GM21723 (cell line): Measurements from ENCODE around the gene GAB2.
"Not testable (repeated sequence)": the region's sequence is repeated elsewhere in the genome, so short reads cannot be mapped to it uniquely, and the experiment has no call there.

Experiments used
- ATAC-seq: cut with Tn5 transposase; IDR thresholded peaks from one replicate; pipeline ENCODE4 v1.9.1; 2021; ENCODE audit warnings: mild to moderate bottlenecking, moderate library complexity; ENCODE audit not compliant: unreplicated experiment

GAB2 gene

DNA sequence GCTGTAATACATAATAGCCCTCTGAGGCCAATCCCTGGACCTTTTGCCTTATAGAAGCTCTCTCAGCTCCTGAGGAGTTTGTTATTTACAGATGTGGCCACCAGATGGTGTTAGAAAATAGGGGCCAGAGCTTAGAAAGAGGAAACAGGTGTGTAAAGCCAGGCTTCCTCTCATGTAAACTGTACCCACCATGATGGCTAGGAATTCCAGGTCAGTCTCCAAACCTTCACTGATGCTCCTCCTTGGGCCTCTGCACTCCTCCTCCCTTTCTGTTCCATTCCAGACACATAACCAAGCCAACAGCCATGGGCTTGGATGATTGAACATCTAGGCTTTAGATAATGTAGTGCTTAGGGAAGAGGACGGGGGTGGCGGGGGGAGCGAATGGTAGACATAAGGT lies 189.2 kb downstream of the GAB2 start:
- peak; percentile 54 for ATAC-seq

DNA sequence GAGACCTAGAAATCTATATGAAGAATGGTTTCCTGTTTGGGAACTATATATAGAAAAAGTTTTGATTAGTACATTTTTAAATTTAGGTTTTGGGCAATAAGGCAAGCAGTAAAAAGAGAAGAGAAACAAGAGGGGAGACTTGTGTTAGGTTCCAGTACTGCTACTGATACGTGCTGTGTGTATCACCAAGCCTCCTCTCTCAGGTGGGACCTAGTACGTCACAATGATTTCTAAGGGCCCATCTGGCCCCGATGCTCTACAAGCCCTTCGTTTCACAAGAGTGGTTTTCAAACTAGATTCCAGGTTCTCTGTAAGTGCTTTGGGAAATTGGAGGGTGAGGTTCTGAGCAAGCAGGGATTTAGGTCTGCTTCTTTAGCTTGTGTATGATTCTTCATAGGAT lies 189.7 kb downstream of the GAB2 start:
- peak; percentile 64 for ATAC-seq

DNA sequence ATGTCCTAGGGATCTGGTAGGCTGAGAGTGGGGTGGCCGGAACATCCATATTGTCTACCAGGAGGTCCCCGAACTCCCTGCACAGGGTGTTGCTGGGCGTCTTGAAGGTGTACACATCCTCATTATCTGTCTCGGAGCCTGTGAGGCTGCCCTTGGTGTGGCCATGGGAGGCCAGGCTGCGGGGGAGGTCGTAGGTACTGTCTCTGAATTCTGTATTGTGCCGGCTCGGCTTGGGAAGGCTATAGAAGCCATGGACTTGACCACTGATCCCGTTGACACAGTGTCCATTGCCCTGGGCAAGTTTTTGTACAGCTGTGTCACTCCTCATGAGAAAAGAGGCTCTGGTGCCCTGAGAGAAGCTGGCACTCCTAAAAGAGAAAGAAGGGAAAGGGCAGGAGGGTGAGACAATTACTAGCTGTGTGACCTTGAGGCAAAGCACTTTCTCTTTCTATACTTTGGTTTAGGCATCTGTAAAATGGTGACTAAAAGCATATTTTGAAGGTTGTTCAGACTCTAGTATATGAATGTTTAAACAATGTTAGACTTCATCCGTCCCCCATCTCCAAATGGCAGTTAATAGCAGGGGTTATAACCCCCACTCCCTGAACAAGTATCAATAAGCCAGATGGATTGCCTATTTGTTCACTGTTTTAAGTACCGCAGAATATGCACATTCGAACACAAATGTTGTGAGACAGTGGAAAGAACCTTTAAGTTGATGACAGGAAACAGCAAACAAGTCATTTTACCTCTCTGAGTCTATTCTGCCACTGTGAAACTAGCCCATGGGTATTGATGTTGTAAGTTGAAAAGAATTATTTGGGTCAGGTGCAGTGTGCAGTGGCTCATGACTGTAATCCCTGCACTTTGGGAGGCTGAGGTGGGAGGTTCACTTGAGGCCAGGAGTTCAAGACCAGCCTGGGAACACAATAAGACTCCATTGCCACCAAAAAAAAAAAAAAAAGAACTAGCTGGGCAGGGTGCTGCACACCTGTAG lies 190.6 kb downstream of the GAB2 start:
- no peak for ATAC-seq

DNA sequence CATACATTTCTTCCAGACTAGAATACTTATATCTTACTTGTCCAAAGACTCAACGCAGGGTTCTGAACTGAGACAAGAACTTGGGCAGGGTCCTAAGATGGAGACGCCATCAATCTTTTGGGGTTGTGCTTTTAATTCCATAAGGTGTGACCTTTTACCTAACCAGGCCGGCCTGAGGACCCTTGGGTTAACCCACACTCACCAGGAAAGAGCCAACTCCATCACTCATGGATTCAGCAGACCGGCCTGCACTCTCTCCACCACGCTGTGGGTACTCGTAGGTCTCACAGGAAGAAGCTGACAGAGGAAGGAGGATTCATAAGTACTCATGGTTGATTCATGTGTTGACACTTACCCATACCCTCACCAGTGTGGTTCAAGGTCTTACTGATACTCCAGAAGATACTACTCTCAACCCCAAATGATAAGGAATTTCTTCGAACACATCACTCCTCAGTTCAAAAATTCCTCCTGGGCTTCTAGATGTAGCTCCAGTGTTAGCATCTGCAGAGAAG lies 192.7 kb downstream of the GAB2 start:
- ATAC-seq, result no peak

DNA sequence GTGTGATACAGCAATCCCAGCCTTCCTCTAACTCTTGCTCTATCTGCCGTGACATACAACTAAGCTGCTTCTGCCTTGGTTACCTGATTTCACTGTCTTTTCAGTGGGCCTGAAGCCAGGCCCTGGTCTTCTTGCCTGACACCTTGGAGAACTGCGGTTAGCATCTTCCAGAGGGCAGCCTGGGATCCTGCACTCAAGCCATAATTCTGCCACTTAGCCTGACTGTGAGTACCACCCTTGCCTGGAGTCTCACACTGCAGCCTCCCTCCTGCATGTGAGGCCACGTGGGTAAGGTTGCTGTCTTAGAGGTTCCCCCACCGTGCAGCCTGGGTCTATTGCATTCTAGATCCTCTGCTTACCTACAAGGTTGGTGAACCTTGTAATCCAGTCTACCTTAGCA lies 193.1 kb downstream of the GAB2 start:
- no peak for ATAC-seq

DNA sequence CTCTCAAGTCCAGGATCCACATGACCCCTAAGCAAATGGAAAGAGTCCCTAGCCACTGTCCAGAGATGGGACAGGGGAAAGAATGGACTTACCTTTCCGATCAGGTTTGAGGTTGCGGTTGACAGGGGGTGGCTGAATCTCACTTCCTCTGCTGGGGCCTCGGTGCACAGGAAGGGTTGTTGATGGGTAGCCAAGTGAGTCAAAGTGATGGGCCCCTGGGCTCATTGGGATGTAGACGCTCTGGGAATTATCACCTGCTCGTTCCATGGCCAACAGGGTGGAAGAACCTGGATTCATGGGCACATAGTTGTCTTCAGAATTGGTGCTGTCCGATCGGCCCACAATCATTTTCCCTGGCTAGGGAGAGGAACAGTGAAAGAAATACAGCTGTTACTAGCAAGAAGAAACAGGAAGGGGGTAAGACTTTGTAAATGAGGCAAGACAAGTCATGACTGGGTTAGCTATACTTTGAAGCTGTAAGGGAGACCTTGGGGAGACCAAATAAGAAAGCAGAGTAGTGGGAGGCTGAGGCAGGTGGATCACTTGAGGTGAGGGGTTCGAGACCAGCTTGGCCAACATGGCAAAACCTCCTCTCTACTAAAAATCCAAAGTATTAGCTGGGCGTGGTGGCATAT lies 194.2 kb downstream of the GAB2 start:
- ATAC-seq, result peak; percentile 74

DNA sequence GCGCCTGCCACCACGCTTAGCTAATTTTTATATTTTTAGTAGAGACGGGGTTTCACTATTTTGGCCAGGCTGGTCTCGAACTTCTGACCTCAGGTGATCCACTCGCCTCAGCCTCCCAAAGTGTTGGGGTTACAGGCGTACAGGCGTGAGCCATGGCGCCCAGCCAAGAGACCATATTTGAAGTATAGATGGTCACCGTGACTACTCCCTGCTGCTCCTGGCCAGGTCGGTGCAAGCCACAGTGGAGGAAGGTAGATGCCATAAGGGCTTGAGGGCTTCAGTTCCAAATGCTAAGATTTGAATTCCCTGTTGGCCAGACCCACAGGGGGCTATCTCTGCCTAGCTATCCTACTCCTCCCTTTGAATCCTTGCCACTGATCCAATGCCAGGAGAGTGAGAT lies 194.9 kb downstream of the GAB2 start:
- ATAC-seq, result not testable (repeated sequence)

DNA sequence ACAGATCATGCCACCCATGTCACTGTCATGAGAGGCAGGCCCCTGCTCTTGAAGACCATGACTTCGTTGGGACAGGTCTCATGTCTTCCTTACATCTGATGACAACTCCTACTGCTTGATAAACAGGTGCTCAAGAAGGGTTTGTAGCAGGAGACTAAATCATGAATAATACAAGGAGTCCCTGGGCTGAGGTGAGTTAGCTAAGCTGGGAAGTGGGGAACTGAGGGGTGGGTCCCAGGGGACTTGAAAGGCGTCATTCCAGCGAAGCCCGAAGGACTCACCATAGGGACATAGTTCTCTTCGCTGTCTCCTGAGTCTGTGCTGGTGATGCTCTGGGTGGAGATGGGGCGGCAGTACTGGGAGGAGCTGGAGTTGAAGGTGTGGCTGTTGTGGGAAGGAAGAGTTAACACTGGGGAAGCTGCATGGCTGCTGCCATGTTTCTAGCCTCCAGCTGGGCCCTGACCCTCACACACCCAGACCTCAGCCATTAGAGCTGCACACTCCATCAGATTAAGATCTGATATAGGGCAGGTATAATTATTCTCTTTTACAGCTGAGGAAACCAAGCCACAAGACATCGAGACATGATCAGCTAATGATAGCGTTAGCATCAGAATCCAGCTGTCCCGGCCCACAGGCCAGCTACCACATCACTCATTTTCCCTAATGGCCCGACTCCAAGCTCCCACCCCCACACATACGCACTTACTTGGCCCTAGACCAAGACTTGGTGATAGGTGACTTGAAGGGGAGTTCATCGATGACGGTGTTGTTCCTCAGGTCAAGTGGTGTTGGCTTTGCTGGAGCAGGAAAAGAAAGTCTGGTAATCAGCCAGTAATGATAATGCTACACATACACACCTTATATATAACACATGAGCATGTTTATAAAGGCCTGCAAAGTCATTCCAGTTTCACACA lies 196.0 kb downstream of the GAB2 start:
- ATAC-seq, result no peak

DNA sequence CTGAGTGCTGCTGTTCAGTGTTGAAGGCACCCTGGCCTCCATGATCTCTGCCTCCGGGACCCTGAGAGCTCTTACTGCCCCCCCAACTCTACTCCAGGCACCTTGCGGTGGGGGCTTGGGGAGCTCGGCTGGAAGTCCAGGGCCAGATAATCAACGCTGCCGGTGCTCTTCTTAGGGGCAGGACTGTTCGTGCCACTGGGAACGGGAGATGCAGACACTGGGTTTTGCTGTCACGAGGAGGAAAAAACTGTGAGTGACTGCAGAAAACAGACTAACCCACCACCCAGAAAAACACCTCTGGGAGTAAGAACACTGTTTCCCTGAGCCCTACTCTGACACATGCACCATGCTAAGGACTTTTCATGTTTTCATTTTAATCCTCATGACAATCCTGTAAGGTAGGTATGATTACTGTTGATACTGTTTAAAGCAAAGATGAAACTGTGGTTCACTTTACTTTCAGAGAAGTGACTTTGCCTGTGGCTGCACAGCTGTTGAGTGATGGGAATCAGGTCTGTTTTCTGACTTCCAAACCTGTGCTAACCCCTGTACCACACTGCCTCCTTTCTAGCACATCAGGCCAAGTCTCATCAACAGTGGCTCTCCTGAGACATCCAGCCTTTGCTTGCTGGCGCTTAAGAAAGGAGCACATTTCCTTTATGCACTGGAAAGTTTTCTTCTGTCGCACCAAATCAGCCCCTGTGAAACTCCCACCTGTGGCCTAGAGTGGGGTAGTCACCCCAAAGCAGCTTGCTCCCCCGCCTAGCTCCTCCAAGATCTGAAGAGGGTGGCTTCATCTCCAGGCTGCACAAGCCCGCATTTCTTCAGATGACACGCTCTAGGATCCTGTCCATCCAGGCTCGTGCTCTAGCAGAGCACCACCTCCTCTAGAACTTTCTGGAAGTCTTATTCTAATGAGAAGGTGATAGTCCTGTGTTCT lies 197.1 kb downstream of the GAB2 start:
- ATAC-seq, result no peak

DNA sequence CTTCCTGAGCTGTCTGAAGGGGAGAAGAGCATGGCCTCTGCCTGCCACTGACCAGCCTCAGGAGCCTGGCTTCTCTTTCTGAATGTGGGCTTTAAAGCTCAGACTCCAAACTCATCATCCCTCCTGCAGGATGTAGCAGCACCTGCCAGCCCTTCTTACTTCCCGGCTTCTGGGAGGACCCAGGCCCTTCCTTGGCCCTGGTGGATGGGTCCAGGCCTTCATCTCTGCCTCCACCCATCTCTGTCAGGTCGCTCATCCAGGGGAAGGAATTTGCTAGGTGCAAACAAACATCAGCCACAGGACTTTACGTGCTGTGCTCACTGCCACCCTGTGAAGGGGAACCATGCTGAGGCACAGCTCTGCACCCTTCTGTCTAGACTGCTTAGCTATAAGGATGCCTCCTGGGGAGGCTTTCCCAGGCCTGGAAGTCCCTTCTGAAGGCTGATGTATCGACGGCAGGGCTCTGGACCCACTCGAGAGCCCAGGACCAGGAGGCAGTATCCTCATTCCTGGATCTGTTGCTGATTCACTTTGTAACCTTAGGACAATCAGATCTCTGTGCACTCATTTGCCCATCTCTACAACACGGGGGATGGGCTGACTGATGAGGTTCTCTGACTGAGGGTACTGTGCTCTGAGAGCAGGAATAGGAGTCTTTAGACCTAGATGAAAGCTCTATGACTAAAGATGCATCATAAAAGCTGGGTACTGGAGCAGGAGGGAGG lies 198.0 kb downstream of the GAB2 start:
- ATAC-seq, result no peak

DNA sequence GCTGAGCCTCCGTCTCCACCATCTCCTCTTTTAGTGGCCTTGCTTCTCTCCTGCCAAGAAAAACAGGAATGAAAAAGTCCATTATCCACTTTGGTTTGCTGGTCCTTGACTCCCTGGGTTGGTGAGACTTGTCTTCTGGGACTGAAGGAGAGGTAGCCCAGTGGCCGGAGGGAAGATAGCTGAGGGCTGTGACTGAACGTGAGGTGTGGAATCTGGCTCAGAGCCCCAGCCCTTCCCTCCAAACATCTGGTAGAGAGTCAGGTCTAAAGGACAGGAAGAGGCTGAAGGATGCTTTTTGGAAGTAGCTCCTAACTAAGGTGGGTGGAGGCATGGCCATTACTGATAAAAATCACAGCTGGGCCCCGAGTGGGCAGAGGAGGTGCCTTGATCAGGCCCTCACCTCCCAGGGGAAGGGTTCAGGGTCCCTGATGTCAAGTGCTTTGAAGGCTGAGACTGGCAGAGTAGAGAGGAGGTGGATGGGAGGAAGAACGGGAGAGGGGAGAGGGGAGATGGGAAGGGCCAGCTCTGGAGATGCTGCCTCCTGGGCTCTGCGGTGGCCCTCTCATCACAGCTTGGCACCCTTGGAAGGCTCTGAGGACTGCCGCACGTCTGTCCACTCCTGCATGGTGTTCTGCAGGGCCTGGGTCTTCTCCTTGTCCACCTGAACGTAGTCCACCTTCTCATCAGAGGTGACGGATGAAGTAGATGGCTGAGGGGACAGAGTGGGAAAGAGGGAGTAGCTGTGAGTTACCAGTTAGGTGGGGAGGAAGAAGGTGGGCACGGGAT lies 198.7 kb downstream of the GAB2 start:
- no peak for ATAC-seq

DNA sequence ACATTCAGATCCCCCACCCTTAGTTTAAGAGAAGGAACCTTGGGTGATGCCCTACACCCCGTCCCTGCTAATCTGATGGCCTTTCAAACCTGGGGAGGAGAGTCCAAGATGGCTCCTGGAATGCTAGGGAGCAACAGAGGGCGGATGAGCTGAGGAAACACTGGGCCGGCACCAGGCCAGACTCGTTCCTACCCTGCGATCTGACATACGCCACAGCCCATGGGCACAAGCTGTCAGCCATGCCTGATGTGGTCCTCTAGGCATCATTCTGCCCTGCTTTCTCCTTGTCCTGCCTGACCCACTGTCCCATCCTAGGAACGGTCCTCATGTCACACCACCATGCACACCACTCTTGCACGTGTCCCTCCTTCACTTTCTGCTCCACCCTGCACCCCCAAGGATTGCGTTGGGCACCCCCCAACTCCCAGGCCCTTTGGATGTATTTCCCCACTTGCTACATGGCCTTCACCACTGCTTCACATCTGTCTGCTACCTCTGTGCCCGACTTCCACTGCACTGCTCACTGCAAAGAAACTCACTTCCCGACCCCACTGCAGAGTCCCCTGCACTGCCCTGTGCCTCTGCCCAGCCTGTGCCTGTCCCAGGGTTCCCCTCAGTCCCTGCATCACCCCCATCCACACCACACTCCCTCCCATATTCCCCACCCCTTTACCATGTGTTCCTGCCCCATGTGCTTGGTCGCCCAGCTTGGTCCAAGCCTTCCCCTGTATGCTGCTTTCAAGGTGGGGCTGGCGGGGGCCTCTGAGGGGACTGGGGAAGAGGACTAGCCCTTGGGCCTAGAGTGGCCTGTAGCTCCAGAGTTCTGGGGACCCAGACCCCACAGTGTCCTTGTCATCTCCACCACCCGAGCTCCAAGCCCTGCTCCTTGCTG lies 199.7 kb downstream of the GAB2 start:
- ATAC-seq, result no peak

DNA sequence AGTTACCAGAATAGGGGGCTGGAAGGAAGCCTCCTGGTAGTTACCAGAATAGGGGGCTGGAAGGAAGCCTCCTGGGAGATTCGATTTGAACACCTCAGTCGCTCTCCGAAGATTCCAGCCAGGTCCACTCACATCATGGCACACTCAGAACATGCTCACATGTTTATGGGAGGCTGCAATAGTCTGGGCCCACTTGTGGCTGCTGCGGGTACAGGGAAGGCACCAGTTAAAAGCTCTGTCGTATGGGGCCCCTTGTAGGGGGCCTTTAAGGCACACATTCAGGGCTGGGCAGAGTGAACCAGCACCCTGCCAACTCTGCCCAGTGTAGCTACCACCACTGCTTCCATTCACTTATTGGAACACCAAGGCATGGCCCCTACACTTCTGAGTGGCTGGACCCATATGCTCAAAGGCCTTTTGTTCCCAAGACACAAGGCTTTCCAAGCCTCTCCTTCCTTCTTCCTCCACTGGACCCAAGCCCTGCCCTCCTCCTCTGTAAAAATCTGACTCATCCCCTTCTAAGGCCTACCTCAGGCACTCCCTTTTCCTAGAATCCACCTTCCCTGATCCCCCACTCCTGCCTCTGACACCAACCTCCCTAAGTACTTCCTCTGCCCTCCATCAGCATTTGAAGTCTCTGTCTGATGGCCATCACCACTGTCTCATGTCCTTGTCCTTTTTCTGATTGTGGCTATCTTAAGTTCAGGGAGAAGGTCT lies 200.9 kb downstream of the GAB2 start:
- ATAC-seq, result no peak

DNA sequence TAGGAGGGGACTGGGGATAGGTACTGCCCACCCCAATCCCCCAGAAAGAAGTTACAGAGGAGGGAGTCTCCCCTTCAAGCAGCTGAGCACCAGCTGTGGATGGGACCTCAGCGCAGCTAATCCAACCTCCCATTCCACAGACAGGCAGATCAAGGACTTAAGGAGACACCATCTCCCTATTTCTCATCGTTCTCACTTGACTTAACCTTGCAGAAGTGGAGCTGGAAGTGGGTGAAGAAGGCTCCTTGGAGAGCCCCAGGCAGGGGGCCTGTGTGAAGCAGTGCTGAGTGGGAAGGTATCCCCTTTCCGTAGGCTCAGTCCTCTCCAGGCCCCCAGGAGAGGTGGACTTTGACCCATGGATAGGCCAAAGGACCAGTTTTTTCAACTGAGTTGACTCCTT lies 201.6 kb downstream of the GAB2 start:
- no peak for ATAC-seq

DNA sequence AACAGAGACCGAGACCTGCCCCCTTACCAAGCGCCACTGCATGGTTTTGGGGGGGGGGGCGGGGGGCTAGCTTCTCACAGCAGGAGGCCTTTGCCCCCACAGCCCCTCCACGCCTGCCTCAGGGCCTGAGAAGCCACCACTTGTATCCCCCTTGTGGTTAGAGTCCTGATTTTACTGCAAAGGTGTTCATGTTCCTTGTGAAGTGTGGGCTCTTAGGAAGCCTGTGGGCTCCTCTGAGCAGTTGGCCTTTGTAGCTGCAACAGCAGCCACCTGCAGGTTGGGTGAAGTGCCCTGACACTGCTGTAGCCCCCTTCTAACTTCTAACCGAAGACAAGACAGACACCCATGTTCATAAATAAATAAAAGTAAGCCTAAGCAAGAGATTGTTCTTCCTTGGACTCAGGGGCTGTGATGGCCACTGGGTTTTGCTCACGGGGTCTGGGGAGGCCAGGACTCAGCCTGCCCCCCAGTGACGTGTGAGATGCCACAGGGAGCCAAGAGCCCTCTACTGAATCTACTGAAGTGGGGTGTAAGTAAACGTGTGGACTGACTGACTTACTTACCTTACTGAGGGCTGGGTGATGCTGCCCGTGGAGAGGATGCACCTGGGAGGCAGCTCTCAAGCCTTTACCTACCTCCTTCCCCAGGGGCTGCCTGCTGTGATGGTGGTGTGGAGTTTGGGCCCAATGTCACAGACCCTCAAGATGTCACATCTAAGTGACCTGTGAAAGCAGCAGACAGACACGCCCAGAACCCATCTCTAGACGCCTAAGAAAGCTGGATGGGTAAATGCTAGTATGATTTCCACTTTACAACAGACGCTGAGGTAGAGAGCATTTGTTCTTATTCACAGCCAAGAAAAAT lies 203.1 kb downstream of the GAB2 start:
- ATAC-seq, result no peak
